ENCODE data around the gene ICA1. TPM values are rescaled to one million over a fixed set of nuclear protein-coding genes. Genes with fewer than 3 reads are reported as not detected.

ICA1 gene
- total and polyA plus RNA-seq, 2 of the 13 experiments (the other 11 are each of a cell fraction or from before 2014, with no cell fraction given): 0.29 TPM; not detected in 1

- TF ChIP-seq TFAP4 (IDR thresholded peaks at IDR 0.05; ENCODE audit: borderline replicate concordance, low read depth) (no peak), SCMH1 (CRISPR knock-in tag; IDR thresholded peaks at IDR 0.05; ENCODE audit: borderline replicate concordance) (no peak), DPF2 (CRISPR knock-in tag; IDR thresholded peaks at IDR 0.05; ENCODE audit: borderline replicate concordance, low read depth) (no peak), PCBP1 (IDR thresholded peaks at IDR 0.05; ENCODE audit: borderline replicate concordance, low read depth, low read length) (no peak), CAMTA2 (CRISPR knock-in tag; IDR thresholded peaks at IDR 0.05; ENCODE audit: borderline replicate concordance) (no peak), SP140L (CRISPR knock-in tag; IDR thresholded peaks at IDR 0.05; ENCODE audit: borderline replicate concordance) (no peak), TEF (CRISPR knock-in tag; IDR thresholded peaks at IDR 0.05) (no peak), ZNF567 (CRISPR knock-in tag; IDR thresholded peaks at IDR 0.05; ENCODE audit: borderline replicate concordance) (no peak), ZBTB40 (IDR thresholded peaks at IDR 0.05) (no peak), ZBTB40 (CRISPR knock-in tag; IDR thresholded peaks at IDR 0.05) (no peak), AKAP8 (CRISPR knock-in tag; IDR thresholded peaks at IDR 0.05) (no peak), GATAD2A (CRISPR knock-in tag; IDR thresholded peaks at IDR 0.05) (no peak), ZNF816 (CRISPR knock-in tag; IDR thresholded peaks at IDR 0.05; ENCODE audit: borderline replicate concordance) (no peak), SRY (CRISPR knock-in tag; IDR thresholded peaks at IDR 0.05) (no peak)
- in situ Hi-C loops (cut with HindIII; ENCODE audit: extremely low pct_ligation_motif_present, low pct_unique_long_range_greater_than_20kb): no loop called here
- no peak overlapping the region for H3K4me3 ChIP-seq (replicated peaks in 1 of 3; ENCODE audit: insufficient read depth in 1 of 3, low read depth in 2 of 3, low read length in 3 of 3)
- ATAC-seq (no peak), FAIRE-seq (no peak), DNase-seq (ENCODE audit: low spot score) (no peak)
- no peak overlapping the region for H3K4me2 ChIP-seq (ENCODE audit: low read depth, low read length)
- no peaks in the 10 kb centered on the region for H3K36me3 ChIP-seq (replicated peaks in 1 of 2; ENCODE audit: control insufficient read depth in 1 of 2, insufficient read depth in 2 of 2, low read length in 2 of 2)
- WGBS (ENCODE audit: low lambda C conversion rate): 2% methylated on average over 2 of the region's 2 CpGs
- ChIA-PET CTCF (ENCODE audit: low intra/inter-chr PET ratio, low total read pairs) (interaction anchor here (1.4 to 1.9 kb wide), 2 partner anchors 18 to 87 kb away, joined by 4 to 8 read pairs; no protein-coding TSS in a partner anchor), POLR2A (no interaction called here)
- H3K9ac ChIP-seq (ENCODE audit: insufficient read depth, low read depth, low read length): no peak overlapping the region
- no peaks in the 10 kb centered on the region for H3K79me2 ChIP-seq (ENCODE audit: insufficient read depth, low read length)
- H2AFZ ChIP-seq (ENCODE audit: low read length): no peak overlapping the region
- no peaks in the 10 kb centered on the region for H3K4me1 ChIP-seq (ENCODE audit: insufficient read depth, low read length)
- H3K27me3 ChIP-seq (ENCODE audit: control insufficient read depth in 1 of 2, insufficient read depth in 2 of 2, low read length in 2 of 2): no peaks in the 10 kb centered on the region
- intact Hi-C loops (cut with micrococcal nuclease; ENCODE audit: unreplicated experiment): no loop called here
- no peak overlapping the region for H3K27ac ChIP-seq (ENCODE audit: extremely low read length, insufficient read depth, low read length)
- no peaks in the 10 kb centered on the region for H3K9me3 ChIP-seq (ENCODE audit: low read length)
- H4K20me1 ChIP-seq (ENCODE audit: insufficient read depth, low read length): no peaks in the 10 kb centered on the region
- BruUV-seq (replicated peaks): no TSS peak
Observed at GRCh38 chr7:8278183-8278582, 16.2 kb upstream of the ICA1 start.
